Muscle of arm (tissue), 12 donors: ENCODE measurements around the gene PAQR9. TPM values are rescaled to one million over a fixed set of nuclear protein-coding genes. Genes with fewer than 3 reads are reported as not detected.

Experiments
- DNase-seq: peaks from one replicate; pipeline ENCODE4 v3.0.0-alpha.2; 2013
- polyA plus RNA-seq, 12 donors: library from polyadenylated mRNA; unstranded; fragments of 120-200 nt; gene quantifications; one replicate each; pipeline ENCODE4 v1.2.1, GENCODE V29; 2013; ENCODE audit not compliant: insufficient read length in 12 of 12

PAQR9 gene
- polyA plus RNA-seq, 12 donors = 0.27 TPM; not detected in 11

- DNase-seq = no peak
These were observed 11.7 kb downstream of the PAQR9 start for GRCh38 chr3:142951794-142952193.

- DNase-seq = no peak
These were observed 12.5 kb downstream of the PAQR9 start for GRCh38 chr3:142950972-142951371.

GRCh38 chr3:142947799-142948575 lies 15.5 kb downstream of the PAQR9 start:
- no peak for DNase-seq

GRCh38 chr3:142947352-142947751 lies 16.1 kb downstream of the PAQR9 start:
- DNase-seq = no peak

- no peak for DNase-seq
These were observed 16.6 kb downstream of the PAQR9 start for GRCh38 chr3:142946861-142947260.

GRCh38 chr3:142945023-142945422 lies 18.5 kb downstream of the PAQR9 start:
- no peak for DNase-seq

- no peak for DNase-seq
These were observed 19.1 kb downstream of the PAQR9 start for GRCh38 chr3:142944342-142944741.

- no peak for DNase-seq
These were observed 19.6 kb downstream of the PAQR9 start for GRCh38 chr3:142943870-142944269.

- no peak for DNase-seq
These were observed 20.1 kb downstream of the PAQR9 start for GRCh38 chr3:142943349-142943748.

- DNase-seq = no peak
These were observed 21.9 kb downstream of the PAQR9 start for GRCh38 chr3:142941373-142942123.

- no peak for DNase-seq
These were observed 23.0 kb downstream of the PAQR9 start for GRCh38 chr3:142940472-142940871.

GRCh38 chr3:142940000-142940399 lies 23.5 kb downstream of the PAQR9 start:
- no peak for DNase-seq

GRCh38 chr3:142935963-142936362 lies 27.5 kb downstream of the PAQR9 start:
- DNase-seq = no peak

GRCh38 chr3:142934887-142935269 lies 28.6 kb downstream of the PAQR9 start:
- no peak for DNase-seq

- no peak for DNase-seq
These were observed 29.2 kb downstream of the PAQR9 start for GRCh38 chr3:142934128-142934886.

GRCh38 chr3:142931222-142931621 lies 32.3 kb downstream of the PAQR9 start:
- no peak for DNase-seq

GRCh38 chr3:142930463-142930862 lies 33.0 kb downstream of the PAQR9 start:
- no peak for DNase-seq

GRCh38 chr3:142929890-142930289 lies 33.6 kb downstream of the PAQR9 start:
- no peak for DNase-seq

- DNase-seq = no peak
These were observed 34.4 kb downstream of the PAQR9 start for GRCh38 chr3:142929109-142929508.

- no peak for DNase-seq
These were observed 37.0 kb downstream of the PAQR9 start for GRCh38 chr3:142926368-142926944.

- no peak for DNase-seq
These were observed 38.3 kb downstream of the PAQR9 start for GRCh38 chr3:142925140-142925539.

GRCh38 chr3:142923694-142924093 lies 39.8 kb downstream of the PAQR9 start:
- DNase-seq = no peak
